HG03025 (cell line): ENCODE data around the gene DPP7.

Source experiments
- ATAC-seq: cut with Tn5 transposase; IDR thresholded peaks from one replicate; pipeline ENCODE4 v1.9.1; 2021; ENCODE audit warnings: mild to moderate bottlenecking, moderate library complexity; ENCODE audit not compliant: unreplicated experiment, low FRiP score

Gene DPP7

GRCh38 chr9:137114613-137115393 lies at the start of gene DPP7:
Gene DPP7, minus strand, starts transcription at chr9:137114733. Its CDS starts 20 bp downstream, at chr9:137114713.
- no peak for ATAC-seq

GRCh38 chr9:137163805-137164204 lies 49.3 kb upstream of the DPP7 start:
- ATAC-seq = no peak

- ATAC-seq = no peak
These were observed 48.8 kb upstream of the DPP7 start for GRCh38 chr9:137163365-137163715.

- no peak for ATAC-seq
These were observed 48.2 kb upstream of the DPP7 start for GRCh38 chr9:137162505-137163364.

GRCh38 chr9:137161558-137162486 lies 47.3 kb upstream of the DPP7 start:
- ATAC-seq = no peak

- ATAC-seq = no peak
These were observed 46.4 kb upstream of the DPP7 start for GRCh38 chr9:137160716-137161557.

- ATAC-seq = no peak
These were observed 45.5 kb upstream of the DPP7 start for GRCh38 chr9:137160054-137160425.

GRCh38 chr9:137159105-137160053 lies 44.8 kb upstream of the DPP7 start:
- no peak for ATAC-seq

- no peak for ATAC-seq
These were observed 44.1 kb upstream of the DPP7 start for GRCh38 chr9:137158625-137159024.

- ATAC-seq = no peak
These were observed 43.3 kb upstream of the DPP7 start for GRCh38 chr9:137157618-137158415.

- no peak for ATAC-seq
These were observed 42.2 kb upstream of the DPP7 start for GRCh38 chr9:137156567-137157375.

- ATAC-seq = no peak
These were observed 38.4 kb upstream of the DPP7 start for GRCh38 chr9:137152844-137153405.

- peak; percentile 45 for ATAC-seq
These were observed 36.3 kb upstream of the DPP7 start for GRCh38 chr9:137150617-137151457.

GRCh38 chr9:137149942-137150616 lies 35.5 kb upstream of the DPP7 start:
- peak; percentile 7 for ATAC-seq

GRCh38 chr9:137149363-137149762 lies 34.8 kb upstream of the DPP7 start:
- ATAC-seq = no peak
